Measurements from ENCODE around the gene PLEKHM3. TPM values are rescaled to one million over a fixed set of nuclear protein-coding genes. Genes with fewer than 3 reads are reported as not detected.

The PLEKHM3 gene
- total and polyA plus RNA-seq, 12 donors: 9.5 to 39.6 (median 21.7) TPM

DNA sequence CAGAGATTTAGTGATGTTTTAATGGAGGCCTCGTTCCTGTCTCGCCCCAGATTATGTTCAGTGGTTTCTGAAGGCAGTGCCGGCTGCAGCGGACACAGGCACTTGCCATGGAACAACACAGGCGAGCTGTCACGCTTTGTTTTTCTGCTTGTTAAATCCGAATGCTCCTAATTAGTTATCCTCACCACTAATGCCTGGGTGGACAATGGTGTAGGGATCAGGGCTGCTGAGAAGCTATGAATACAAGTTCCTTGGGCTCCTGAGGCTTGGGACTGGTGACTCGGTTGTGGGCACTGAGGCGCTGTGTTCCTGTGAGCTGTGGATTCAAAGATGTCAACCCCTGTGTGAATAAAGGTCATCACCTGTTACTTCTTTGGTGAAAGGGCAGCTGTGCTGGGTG, 123.5 kb downstream of the PLEKHM3 start:
- Histone ChIP-seq H3K36me3 (replicated peaks in 1 of 2) (no peaks in the 10 kb centered on the region), H3K27ac (no peak overlapping the region), H3K27me3 (no peaks in the 10 kb centered on the region), H3K4me1 (replicated peaks in 1 of 2) (peaks cover 0 to 10% of the 10 kb centered on the region in 2 donors), H3K9me3 (replicated peaks in 1 of 3) (no peaks in the 10 kb centered on the region), H3K4me3 (no peak overlapping the region)
- DNase-seq: no peak
- no peak for TF ChIP-seq POLR2A (IDR thresholded peaks at IDR 0.05)
- TF ChIP-seq, protein P1, sequence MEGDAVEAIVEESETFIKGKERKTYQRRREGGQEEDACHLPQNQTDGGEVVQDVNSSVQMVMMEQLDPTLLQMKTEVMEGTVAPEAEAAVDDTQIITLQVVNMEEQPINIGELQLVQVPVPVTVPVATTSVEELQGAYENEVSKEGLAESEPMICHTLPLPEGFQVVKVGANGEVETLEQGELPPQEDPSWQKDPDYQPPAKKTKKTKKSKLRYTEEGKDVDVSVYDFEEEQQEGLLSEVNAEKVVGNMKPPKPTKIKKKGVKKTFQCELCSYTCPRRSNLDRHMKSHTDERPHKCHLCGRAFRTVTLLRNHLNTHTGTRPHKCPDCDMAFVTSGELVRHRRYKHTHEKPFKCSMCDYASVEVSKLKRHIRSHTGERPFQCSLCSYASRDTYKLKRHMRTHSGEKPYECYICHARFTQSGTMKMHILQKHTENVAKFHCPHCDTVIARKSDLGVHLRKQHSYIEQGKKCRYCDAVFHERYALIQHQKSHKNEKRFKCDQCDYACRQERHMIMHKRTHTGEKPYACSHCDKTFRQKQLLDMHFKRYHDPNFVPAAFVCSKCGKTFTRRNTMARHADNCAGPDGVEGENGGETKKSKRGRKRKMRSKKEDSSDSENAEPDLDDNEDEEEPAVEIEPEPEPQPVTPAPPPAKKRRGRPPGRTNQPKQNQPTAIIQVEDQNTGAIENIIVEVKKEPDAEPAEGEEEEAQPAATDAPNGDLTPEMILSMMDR (IDR thresholded peaks at IDR 0.05): no peak
- 93 to 97% (median 95%) methylated on average over 7 to 9 of the region's 9 CpGs for WGBS, 4 donors
- intact Hi-C loops (cut with DNase I): no loop called here

DNA sequence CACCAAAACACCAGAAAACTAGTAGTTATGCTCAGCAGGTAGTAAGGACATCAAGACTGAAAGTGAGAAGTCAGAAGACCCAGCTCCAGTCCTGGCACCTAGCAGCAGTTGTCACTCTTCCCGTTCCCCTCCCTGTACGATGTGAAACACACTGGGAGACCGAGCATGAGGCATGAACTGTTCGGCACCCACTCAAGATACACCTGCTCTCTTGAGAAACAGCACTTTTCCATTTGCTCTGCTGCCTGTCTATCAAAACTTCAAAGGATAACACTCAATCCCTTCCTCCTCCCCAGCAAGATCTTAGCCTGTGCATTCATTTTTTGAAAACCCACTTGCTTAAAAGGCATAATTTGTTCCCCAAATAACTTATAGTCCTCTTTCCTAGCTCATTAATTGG, 123.9 kb downstream of the PLEKHM3 start:
- no peak for TF ChIP-seq POLR2A (IDR thresholded peaks at IDR 0.05)
- TF ChIP-seq, protein P1 (IDR thresholded peaks at IDR 0.05): no peak
- H3K4me3 ChIP-seq: no peak overlapping the region
- no peaks in the 10 kb centered on the region for H3K27me3 ChIP-seq
- no peak for DNase-seq
- H3K36me3 ChIP-seq (replicated peaks in 1 of 2): no peaks in the 10 kb centered on the region
- WGBS, 4 donors: 95 to 98% (median 97%) methylated on average over 4 of the region's 4 CpGs
- intact Hi-C loops (cut with DNase I): no loop called here
- H3K9me3 ChIP-seq (replicated peaks in 1 of 3): no peaks in the 10 kb centered on the region
- no peak overlapping the region for H3K27ac ChIP-seq
- H3K4me1 ChIP-seq (replicated peaks in 1 of 2): peaks cover 0 to 10% of the 10 kb centered on the region in 2 donors

DNA sequence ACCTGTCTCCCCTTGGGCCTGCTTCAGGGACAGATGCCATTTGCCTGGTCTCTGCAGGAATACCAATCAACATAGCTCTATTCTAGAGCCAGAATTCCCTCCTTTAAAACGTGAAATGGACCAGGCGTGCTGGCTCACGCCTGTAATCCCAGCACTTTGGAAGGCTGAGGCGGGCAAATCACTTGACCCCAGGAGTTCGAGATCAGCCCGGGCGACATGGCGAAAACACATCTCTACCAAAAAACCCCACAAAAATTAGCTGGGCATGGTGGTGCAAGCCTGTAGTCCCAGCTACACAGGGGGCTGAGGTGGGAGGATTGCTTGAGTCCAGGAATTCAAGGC, 127.0 kb downstream of the PLEKHM3 start:
- 80 to 95% (median 94%) methylated on average over 1 to 8 of the region's 8 CpGs for WGBS, 4 donors
- Histone ChIP-seq H3K4me1 (replicated peaks in 1 of 2) (peaks cover 6 to 10% of the 10 kb centered on the region in 2 donors), H3K36me3 (replicated peaks in 1 of 2) (no peaks in the 10 kb centered on the region), H3K4me3 (no peak overlapping the region), H3K27me3 (no peaks in the 10 kb centered on the region), H3K27ac (no peak overlapping the region), H3K9me3 (replicated peaks in 1 of 3) (no peaks in the 10 kb centered on the region)
- intact Hi-C loops (cut with DNase I): no loop called here
- DNase-seq: no peak
- TF ChIP-seq, protein P1 (IDR thresholded peaks at IDR 0.05): no peak
- TF ChIP-seq POLR2A (IDR thresholded peaks at IDR 0.05): no peak

DNA sequence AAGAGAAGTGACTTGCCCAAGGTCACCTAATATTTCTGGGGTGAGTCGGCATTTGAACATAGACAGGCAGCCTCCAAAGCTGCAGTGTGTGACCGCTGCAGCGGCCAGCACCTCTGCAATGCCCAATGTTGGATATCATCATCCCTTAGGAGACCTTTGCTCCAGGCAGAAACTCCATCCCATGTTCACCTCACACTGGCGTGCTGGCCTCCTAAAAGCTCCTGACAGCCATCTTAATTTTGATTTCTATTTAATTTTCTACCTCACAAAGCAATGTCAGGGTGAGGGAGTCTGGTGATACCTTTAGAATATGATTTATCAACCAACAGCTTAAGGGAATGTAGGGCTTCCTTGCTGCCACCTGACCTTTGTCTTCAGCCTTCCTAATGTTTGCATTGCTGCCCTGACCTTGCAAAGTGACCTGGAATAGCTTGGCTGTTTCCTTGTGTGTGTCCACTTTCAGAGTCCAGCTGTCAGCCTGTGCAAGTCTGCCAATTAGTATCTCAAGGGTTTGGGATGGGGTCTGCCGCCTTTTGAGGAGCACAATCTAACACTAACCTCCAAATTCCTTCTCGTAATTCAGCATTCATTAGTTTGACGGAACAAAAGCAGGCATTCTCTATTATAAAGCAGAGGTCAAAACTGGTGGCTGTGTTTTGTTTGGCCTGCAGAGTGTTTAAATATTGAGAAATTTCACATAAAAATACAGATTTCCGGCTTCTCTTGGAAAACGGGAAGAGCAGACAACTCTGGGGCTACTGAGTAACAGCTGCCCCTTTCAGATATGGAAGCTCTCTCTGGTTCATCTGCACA, 127.6 kb downstream of the PLEKHM3 start:
- Histone ChIP-seq H3K4me3 (no peak overlapping the region), H3K4me1 (replicated peaks in 1 of 2) (peaks cover 6 to 10% of the 10 kb centered on the region in 2 donors), H3K9me3 (replicated peaks in 1 of 3) (no peaks in the 10 kb centered on the region), H3K27ac (no peak overlapping the region), H3K36me3 (replicated peaks in 1 of 2) (no peaks in the 10 kb centered on the region), H3K27me3 (no peaks in the 10 kb centered on the region)
- intact Hi-C loops (cut with DNase I): no loop called here
- 77 to 86% (median 79%) methylated on average over 7 to 9 of the region's 9 CpGs for WGBS, 4 donors
- TF ChIP-seq, protein P1 (IDR thresholded peaks at IDR 0.05): no peak
- no peak for TF ChIP-seq POLR2A (IDR thresholded peaks at IDR 0.05)
- DNase-seq: no peak

Data from adrenal gland (tissue), 12 donors.